Measurements from ENCODE around the gene DHX40.
"Not testable (repeated sequence)": the region's sequence is repeated elsewhere in the genome, so short reads cannot be mapped to it uniquely, and the experiment has no call there.

DHX40 gene

GRCh38 chr17:59565171-59565958 lies at the start of gene DHX40:
DHX40 (plus strand) TSS chr17:59565610; CDS start chr17:59565672, 62 bp downstream.
- DNase-seq (ENCODE audit: low read depth in 2 of 2) = peak; percentile 93 to 96

- no peak for DNase-seq (ENCODE audit: low read depth in 2 of 2)
Measured at GRCh38 chr17:59516451-59516850, 49.0 kb upstream of the DHX40 start.

GRCh38 chr17:59519132-59519531 lies 46.3 kb upstream of the DHX40 start:
- no peak for DNase-seq (ENCODE audit: low read depth in 2 of 2)

DNA sequence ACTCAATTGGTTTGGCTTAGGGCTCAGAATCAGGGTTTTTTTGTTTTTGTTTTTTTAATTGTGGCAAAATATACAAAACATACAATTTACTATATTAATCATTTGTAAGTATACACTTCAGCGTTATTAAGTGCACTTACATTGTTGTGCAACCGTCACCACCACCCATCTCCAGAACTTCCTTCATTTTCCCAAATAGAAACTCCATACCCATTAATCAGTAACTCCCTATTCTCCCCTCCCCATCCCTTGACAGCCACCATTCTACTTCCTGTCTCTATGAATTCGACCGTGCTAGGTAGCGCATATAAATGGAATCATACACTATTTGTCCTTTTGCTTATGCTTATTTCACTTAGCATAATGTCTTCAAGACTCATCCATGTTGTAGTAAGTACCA lies 45.2 kb upstream of the DHX40 start:
- no peak for DNase-seq (ENCODE audit: low read depth in 2 of 2)

- DNase-seq (ENCODE audit: low read depth in 2 of 2) = peak; percentile 43 to 66
Measured at GRCh38 chr17:59521465-59522126, 43.8 kb upstream of the DHX40 start.

- not testable (repeated sequence) for DNase-seq (ENCODE audit: low read depth in 2 of 2)
Measured at GRCh38 chr17:59524930-59525329, 40.5 kb upstream of the DHX40 start.

DNA sequence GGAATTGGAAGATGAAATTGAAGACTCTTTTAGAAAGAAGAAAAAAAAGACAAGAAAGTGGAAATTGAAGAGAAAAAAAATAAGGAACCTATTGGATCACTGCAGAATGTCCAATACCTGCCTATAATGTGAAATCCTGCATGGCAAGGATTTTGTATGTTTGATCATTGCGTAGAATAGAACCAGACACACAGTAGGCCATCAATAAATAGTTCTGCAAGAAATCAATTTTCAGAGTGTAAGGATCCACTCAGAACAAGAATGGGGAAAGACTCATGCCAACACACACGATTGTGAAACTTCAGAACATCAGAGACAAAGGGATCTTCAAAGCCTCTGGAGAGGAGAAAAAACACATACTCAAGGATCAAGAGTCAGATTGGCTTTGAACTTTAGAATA lies 39.7 kb upstream of the DHX40 start:
- DNase-seq (ENCODE audit: low read depth in 2 of 2) = no peak

GRCh38 chr17:59526451-59526850 lies 39.0 kb upstream of the DHX40 start:
- DNase-seq (ENCODE audit: low read depth in 2 of 2) = no peak

DNA sequence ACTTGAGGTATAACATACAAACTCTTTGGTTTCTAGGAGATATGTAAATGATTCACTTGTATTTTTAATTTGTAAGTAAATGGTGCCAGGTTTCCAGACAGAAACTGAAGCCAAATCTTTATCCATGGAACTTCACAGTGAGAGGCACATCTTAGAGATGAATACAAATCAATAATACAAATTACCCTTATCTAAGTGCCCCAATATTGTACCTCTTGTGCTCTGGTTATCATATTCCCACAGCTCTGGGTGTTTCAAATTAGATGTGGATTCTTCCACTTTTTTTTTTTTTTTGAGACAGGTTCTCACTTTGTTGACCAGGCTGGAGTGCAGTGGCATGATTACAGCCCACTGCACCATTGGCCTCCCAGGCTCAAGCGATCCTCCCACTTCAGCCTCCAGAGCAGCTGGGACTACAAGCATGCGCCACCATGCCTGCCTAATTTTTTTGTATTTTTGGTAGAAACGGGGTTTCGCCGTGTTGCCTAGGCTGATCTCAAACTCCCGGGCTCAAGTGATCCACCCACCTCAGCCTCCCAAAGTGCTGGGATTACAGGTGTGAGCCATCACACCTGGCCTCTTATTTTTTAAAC lies 38.0 kb upstream of the DHX40 start:
- DNase-seq (ENCODE audit: low read depth in 2 of 2) = no peak

DNA sequence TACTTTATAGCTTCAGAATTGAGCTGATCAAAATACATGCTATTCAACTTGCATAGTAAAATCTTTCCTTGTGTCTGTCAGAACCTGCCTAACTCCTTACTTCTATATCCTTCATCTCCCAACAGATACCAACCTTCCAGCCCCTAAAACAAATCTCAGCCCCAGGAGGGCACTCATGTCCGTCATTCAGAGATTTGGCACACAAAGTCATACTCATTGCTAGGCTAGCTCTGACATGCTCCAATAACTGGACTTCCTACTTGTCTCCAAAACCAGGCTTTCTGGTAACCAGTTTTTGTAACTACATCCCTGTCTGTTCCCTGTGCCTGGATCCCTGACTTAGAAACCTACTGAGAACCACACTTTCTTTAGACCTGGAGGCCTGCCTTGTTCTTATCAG lies 37.5 kb upstream of the DHX40 start:
- no peak for DNase-seq (ENCODE audit: low read depth in 2 of 2)

DNA sequence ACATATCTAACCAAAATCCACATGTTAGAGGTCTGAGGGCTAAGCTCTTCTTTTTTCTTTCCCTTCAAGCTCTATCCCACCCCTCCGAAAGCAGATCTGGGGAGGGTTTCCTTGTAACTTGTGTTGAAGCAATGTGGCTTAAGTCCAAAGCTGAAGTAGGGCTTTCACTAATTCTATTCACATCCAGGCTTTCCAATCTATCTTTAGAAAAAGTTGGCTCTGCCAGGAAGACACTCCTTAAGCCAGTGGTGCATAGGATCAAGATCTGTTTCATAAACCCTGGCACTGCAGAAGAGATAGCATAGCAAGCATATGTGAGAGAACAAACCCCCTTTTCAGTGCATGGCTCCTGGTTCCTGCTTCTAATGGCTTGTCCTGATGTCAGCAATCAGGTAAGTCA lies 34.9 kb upstream of the DHX40 start:
- no peak for DNase-seq (ENCODE audit: low read depth in 2 of 2)

DNA sequence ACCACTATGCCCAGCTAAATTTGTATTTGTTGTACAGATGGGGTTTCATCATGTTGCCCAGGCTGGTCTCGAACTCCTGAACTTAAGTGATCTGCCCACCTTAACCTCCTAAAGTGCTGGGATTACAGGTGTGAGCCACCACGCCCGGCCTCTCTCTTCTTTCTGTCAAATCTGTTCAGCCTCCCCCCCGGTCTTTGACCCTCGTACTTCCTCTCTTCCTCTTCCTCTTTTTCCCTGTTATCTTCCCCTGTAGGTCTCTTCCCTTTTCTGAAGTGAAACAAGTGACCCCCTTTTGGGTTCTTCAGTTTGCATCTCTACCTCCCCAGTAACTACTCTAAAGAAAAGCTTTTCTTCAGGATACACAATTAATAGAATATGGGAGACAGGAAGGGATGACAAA lies 31.7 kb upstream of the DHX40 start:
- DNase-seq (ENCODE audit: low read depth in 2 of 2) = no peak

DNA sequence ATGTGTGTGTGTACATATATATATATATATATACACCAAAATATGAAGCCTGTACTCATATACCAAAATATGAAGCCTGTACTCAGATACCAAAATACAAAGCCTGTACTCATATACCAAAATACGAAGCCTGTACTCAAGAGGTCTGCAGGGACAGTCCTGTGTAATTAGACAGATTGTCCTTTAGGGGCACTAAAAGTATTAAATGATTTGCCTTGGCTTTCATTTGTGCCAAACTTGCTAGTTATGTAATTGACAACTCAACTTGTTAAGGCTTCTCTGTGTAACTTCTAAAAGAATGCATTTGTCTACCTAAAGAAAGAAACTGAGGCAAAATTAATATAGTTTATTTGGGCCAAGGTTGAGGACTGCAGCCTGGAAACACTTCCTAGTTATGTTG lies 30.8 kb upstream of the DHX40 start:
- DNase-seq (ENCODE audit: low read depth in 2 of 2) = no peak

DNA sequence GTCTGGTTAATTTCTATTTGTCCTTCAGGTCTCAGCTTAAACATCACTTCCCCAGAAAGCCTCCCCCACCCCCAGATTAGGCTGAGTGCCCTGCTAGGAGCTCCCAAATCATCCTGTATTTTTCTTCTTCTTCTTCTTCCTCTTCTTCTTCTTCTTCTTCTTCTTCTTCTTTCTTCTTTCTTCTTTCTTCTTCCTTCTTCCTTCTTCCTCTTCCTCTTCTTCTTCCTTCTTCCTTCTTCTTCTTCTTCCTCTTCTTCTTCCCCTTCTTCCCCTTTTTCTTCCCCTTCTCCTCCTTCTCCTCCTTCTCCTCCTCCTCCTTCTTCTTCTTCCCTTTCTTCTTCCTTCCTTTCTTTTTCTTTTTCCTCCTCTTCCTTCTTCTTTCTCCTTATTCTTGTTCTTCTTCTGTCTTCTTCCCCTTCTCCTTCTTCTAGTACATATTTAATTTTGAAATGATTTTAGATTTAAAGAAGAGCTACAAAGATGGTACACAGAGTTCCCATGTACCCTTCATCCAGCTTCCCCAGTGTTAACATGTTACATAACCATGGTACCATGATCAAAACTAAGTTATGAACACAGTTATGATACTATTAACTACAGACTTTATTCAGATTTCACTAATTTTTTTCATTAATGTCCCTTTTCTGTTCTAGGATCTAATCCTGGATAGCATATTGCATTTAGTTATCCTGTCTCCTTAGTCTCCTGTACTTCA lies 27.1 kb upstream of the DHX40 start:
- no peak for DNase-seq (ENCODE audit: low read depth in 2 of 2)

GRCh38 chr17:59542960-59543635 lies 22.3 kb upstream of the DHX40 start:
- DNase-seq (ENCODE audit: low read depth in 2 of 2) = no peak

- DNase-seq (ENCODE audit: low read depth in 2 of 2) = no peak
Measured at GRCh38 chr17:59545942-59546341, 19.5 kb upstream of the DHX40 start.

DNA sequence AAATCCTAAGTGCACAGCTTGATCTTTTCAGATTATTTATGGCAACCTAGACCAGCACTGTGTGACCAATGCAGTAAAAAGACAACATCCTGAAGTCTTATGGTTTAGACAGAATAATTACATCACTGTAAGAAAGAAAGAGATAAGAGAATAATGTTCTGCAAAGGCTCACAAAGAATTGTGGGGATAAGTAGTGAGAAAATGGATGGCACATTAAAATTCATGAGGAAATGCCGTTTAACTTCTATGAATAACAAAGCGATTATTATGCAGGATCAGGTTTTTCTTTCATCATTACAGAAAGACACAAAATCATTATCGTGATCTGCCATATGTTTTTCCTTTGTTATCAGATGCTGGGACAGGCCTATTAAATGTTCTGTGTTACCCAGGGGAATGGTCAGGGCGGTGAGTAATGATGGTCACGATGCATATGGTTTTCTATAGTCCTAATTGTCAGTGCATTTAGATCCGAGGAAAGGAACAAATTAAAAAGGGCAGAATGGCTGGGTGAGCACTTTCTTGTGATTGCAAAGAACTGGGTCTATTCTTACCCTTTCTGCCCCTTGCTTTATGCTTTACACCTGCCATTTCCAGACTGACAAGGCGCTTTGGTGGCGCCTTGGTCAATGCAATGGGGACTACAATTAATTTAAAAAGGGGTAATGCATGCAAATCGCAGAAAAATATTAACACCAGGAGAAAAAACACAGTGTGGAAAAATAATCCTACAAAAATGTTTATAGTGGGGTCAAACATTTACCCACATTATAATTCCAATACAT lies 18.1 kb upstream of the DHX40 start:
- no peak for DNase-seq (ENCODE audit: low read depth in 2 of 2)

DNA sequence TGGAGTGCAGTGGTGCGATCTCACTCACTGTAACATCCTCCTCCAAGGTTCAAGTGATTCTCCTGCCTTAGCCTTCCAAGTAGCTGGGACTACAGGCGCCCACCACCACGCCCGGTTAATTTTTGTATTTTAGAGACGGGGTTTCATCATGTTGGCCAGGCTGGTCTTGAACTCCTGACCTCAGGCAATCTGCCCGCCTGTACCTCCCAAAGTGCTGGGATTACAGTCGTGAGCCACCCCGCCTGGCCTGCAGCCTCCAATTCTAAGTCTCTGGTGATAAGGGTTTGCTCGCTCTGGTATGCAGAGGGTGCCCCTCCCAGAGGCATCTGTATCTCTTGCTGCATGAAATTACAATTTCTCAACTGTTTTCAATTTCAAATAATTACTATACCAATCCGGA lies 16.4 kb upstream of the DHX40 start:
- DNase-seq (ENCODE audit: low read depth in 2 of 2) = not testable (repeated sequence)

GRCh38 chr17:59550703-59551102 lies 14.7 kb upstream of the DHX40 start:
- no peak for DNase-seq (ENCODE audit: low read depth in 2 of 2)

DNA sequence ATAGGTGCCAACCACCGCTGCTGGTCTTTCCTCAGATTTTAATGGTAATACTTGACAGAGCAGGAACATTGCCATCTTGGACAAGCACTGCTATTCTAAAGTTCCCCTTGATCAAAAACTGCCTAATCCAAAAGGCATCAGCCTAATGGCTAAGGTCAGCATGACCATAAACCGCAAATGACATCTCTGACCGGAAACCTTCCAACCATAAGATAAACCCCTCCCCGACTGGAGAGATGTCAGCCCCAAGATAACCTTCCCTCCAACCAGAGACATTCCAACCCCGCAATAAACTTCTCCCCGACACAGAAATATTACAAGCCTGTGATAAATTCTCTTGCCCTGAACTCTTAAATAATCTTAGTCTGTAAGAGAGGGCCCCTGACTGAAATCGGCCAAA lies 7.4 kb upstream of the DHX40 start:
- DNase-seq (ENCODE audit: low read depth in 2 of 2) = no peak

DNA sequence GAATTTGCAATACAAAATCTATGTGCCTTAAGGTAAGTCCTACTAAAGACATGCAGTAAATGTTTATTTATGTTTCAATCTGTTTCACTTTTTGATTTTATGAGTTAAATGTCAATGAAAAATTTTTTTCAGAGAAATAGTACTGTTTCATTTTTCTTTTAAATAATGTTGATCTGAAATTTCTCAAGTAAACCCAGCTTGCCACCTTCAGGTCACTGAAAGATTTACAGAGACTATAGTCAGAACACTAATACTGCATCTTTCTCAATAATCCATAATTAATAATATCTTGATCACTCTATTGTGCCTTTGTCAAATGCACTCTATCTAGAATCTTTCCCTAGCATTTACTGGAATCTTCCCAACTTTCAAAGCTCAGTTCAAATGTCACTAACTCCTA lies 6.5 kb upstream of the DHX40 start:
- no peak for DNase-seq (ENCODE audit: low read depth in 2 of 2)

All from stimulated activated CD4-positive, alpha-beta T cell treated with anti-CD3 and anti-CD28 coated beads, Interleukin-4, amount 100 ng/mL, for 48 hours (primary cell).